Effector memory CD4-positive, alpha-beta T cell (primary cell): ENCODE measurements around the gene ZNF587B.
"Not testable (repeated sequence)": the region's sequence is repeated elsewhere in the genome, so short reads cannot be mapped to it uniquely, and the experiment has no call there.

Experiments used
- DNase-seq, 3 donors: peaks; one replicate each; pipeline ENCODE4 v3.0.0-alpha.2; 2020
- H3K27ac ChIP-seq: 2 replicates; pipeline ENCODE4 v1.7.0; 2013; ENCODE audit warnings: mild to moderate bottlenecking, low read length, moderate library complexity; ENCODE audit not compliant: insufficient read depth, poor library complexity, severe bottlenecking
- H3K27me3 ChIP-seq: replicated peaks from 2 replicates; pipeline ENCODE4 v1.7.0; 2013; ENCODE audit warnings: mild to moderate bottlenecking, low read length; ENCODE audit not compliant: insufficient read depth, control insufficient read depth, poor library complexity, severe bottlenecking
- H3K36me3 ChIP-seq: 2 replicates; pipeline ENCODE4 v1.7.0; 2013; ENCODE audit warnings: mild to moderate bottlenecking, low read length, moderate library complexity; ENCODE audit not compliant: control insufficient read depth, insufficient read depth
- H3K4me1 ChIP-seq: 2 replicates; pipeline ENCODE4 v1.7.0; 2013; ENCODE audit warnings: low read length, mild to moderate bottlenecking; ENCODE audit not compliant: control insufficient read depth, insufficient read depth, poor library complexity, severe bottlenecking
- H3K4me3 ChIP-seq: 2 replicates; pipeline ENCODE4 v1.7.0; 2013; ENCODE audit warnings: low read length, low read depth, mild to moderate bottlenecking; ENCODE audit not compliant: insufficient read depth, poor library complexity, severe bottlenecking
- H3K9me3 ChIP-seq: 2 replicates; pipeline ENCODE4 v1.7.0; 2013; ENCODE audit warnings: mild to moderate bottlenecking, low read length, moderate library complexity; ENCODE audit not compliant: control insufficient read depth

The ZNF587B gene

DNA sequence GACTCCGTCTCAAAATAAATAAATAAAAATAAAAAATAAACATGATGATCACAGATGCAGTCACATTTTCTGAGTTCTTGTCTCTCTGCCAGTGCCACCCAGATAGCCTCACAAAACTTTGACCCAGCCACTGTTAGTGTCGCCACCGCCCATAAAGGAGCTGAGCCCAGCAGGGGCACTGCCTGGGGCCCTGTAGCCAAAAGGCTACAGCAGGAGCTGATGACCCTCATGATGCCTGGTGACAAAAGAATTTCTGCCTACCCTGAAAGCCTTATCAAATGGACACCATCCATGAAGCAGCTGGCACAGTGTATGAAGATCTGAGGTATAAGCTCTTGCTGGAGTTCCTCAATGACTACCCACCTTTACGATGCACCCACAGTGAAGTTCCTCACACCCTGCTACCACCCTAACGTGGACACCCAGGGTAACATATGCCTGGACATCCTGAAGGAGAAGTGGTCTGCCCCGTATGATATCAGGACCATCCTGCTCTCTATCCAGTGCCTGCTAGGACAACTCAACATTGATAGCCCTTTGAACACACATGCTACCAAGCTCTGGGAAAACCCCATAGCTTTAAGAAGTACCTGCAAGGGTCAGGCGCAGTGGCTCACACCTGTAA, 37.9 kb downstream of the ZNF587B start:
- Histone ChIP-seq H3K36me3 (peaks cover 44% of the 10 kb centered on the region), H3K4me3 (no peak overlapping the region), H3K27ac (no peak overlapping the region), H3K9me3 (peaks cover 58% of the 10 kb centered on the region), H3K27me3 (no peaks in the 10 kb centered on the region), H3K4me1 (no peaks in the 10 kb centered on the region)
- DNase-seq = no peak

DNA sequence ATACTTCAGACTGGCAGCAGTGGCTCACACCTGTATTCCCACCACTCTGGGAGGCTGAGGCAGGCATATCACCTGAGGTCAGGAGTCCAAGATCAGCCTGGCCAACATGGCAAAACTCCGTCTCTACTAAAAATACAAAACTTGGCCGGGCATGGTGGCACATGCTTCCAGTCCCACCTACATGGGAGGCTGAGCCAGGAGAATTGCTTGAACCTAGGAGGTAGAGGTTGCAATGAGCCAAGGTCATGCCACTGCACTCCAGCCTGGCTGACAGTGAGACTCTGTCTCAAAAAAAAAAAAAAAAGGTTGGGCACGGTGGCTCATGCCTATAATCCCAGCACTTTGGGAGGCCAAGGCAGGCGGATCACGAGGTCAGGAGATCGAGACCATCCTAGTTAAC, 39.6 kb downstream of the ZNF587B start:
- not testable (repeated sequence) for H3K27ac ChIP-seq, DNase-seq, H3K4me3 ChIP-seq, H3K27me3 ChIP-seq, H3K4me1 ChIP-seq
- peaks cover 63% of the 10 kb centered on the region for H3K9me3 ChIP-seq
- H3K36me3 ChIP-seq = peaks cover 42% of the 10 kb centered on the region

DNA sequence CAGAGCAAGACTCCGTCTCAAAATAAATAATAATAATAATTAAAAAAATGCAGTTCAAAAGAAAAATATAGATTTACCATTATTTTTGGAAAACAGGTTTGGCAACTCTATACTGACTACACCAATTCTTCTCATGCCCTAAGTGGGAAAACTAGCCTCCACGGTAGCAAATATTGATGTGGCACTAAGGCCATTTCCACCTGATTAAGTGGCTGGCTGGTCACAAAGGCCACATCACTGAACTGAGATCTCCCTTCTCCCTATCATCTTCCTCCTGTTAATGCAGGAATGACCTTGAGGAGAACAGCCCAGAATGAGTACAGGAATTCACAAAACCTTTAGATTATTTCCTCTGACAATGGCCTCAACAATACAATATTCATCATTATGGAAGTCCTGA, 40.1 kb downstream of the ZNF587B start:
- peaks cover 39% of the 10 kb centered on the region for H3K36me3 ChIP-seq
- H3K27ac ChIP-seq = no peak overlapping the region
- no peaks in the 10 kb centered on the region for H3K27me3 ChIP-seq
- no peak overlapping the region for H3K4me3 ChIP-seq
- peaks cover 58% of the 10 kb centered on the region for H3K9me3 ChIP-seq
- no peak for DNase-seq
- H3K4me1 ChIP-seq = no peaks in the 10 kb centered on the region

DNA sequence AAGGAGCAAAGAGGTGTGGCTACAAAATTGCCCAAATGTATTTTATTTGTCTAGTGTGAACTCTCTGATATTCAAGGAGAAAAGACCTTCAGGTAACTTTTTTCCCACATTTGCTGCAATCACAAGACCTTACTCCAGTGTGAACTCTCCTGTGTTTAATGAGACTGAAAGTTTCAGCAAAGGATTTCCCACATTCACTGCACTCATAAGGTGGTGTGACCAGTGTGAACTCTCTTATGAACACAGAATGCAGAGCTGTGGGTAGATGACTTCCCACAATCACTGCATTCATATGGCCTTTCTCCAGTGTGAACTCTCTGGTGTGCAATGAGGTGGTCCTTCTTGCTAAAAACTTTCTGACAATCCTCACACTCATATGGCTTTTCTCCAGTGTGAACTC, 42.4 kb downstream of the ZNF587B start:
- H3K9me3 ChIP-seq = peaks cover 70% of the 10 kb centered on the region
- no peak overlapping the region for H3K27ac ChIP-seq

DNA sequence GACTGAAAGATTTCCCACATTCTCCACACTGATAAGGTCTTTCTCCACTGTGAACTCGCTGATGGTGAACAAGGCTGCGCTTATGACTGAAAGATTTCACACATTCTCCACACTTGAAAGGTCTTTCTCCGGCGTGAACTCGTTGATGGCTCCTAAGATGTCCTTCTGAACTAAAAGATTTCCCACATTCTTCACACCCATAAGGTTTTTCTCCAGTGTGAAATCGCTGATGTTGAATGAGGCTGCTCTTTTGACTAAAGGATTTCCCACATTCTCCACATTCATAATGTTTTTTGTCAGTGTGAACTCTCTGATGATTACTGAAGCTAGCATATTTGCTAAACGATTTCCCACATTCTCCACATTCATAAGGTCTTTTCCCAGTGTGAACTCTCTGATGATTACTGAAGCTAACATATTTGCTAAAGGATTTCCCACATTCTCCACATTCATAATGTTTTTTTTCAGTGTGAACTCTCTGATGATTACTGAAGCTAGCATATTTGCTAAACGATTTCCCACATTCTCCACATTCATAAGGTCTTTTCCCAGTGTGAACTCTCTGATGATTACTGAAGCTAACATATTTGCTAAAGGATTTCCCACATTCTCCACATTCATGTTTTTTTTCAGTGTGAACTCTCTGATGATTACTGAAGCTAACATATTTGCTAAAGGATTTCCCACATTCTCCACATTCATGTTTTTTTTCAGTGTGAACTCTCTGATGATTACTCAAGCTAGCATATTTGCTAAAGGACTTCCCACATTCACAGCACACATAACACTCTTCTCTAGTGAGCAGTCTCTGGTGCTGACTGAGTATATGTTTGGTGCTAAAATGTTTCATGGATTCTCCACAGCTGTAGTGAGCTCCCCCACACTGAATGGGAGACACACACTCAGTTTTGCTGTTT, 44.0 kb downstream of the ZNF587B start:
- H3K27ac ChIP-seq, H3K4me3 ChIP-seq, H3K27me3 ChIP-seq, H3K4me1 ChIP-seq, DNase-seq: not testable (repeated sequence)
- Histone ChIP-seq H3K9me3 (peaks cover 67% of the 10 kb centered on the region), H3K36me3 (peaks cover 29% of the 10 kb centered on the region)

More for the DNA sequence above, 42.4 kb downstream of the ZNF587B start:
- Histone ChIP-seq H3K36me3 (peaks cover 38% of the 10 kb centered on the region), H3K27me3 (no peaks in the 10 kb centered on the region), H3K4me3 (no peak overlapping the region), H3K4me1 (no peaks in the 10 kb centered on the region)
- no peak for DNase-seq

DNA sequence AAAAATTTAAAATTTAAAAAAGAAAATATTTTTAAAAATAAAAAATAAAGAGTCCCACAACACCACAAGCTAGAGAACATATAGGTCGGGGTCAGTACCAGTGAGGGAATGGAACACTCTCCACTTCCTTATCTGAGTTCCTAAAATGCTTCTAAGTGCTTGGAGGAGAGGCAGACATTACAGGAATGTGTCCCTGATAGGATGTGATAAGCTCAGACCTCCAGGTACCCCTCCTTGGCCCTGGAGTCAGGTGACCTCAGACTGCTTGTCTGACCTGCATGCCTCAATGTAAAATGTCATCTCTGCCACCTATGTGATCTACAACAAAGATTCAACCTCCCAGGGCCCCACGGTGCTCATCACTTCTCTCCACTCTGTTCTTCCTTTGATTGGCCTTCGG, 55.9 kb downstream of the ZNF587B start:
- no peak overlapping the region for H3K27ac ChIP-seq
- H3K4me1 ChIP-seq = peaks cover 7% of the 10 kb centered on the region
- peaks cover 11% of the 10 kb centered on the region for H3K36me3 ChIP-seq
- H3K9me3 ChIP-seq = no peaks in the 10 kb centered on the region
- DNase-seq = no peak
- no peak overlapping the region for H3K4me3 ChIP-seq
- H3K27me3 ChIP-seq = no peaks in the 10 kb centered on the region

DNA sequence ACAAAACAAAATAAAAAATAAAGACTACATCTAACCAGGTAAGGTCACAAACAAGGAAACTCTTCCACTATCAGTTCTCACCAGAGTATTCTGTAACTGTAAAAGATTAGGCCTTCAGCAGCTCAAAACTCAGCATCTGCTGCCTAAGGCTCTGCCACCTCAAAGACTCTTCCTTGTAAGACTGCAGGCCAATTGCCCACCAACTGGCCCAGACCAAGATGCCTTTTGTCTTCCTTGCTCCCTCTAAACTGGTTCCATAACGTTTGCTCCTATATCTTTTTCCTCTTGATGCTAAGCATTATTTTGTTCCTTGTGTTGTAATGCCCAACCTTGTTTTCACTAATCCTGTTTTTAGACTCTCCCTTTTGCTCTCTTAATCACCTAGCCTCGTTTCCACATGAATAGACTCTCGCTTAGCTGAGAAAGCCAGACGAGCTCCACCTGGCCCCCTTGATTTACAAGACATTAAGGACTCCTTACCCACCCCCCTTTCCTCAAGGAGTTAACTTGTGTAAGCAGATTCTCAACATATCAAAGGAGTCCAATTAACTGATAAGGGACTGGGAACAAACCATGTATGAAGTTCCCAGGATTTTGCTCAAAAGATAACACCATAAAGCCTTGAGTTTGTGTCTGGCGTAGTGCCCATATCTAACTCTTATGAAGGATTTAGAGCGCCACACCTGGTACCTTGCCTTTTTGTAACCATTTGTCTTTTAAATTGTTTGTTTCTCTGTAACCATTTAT, 57.3 kb downstream of the ZNF587B start:
- H3K4me3 ChIP-seq = no peak overlapping the region
- no peak overlapping the region for H3K27ac ChIP-seq
- DNase-seq = no peak
- H3K36me3 ChIP-seq = peaks cover 11% of the 10 kb centered on the region
- peaks cover 7% of the 10 kb centered on the region for H3K4me1 ChIP-seq
- H3K27me3 ChIP-seq = no peaks in the 10 kb centered on the region
- no peaks in the 10 kb centered on the region for H3K9me3 ChIP-seq

DNA sequence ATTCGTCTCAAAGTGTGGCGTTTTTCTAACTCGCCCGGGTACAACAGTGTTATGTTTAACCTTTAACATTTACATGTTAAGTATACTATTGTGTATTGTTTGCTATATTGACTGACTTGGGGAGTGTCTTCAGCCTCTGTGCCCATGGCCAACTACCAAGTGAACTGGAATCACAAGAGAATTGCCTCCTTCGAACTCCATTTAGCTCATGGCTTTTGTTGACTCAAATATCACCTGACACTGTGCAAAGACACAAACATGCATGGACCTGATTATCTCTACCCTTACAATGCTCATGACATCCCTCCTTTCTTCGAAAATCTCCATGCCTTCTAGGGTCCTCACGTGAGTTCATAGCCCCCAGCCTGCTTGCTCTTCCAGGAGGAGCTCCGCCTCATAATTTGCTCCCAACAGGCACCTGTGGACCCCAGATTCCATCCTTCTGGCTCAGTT, 58.0 kb downstream of the ZNF587B start:
- peak overlapping the region; percentile 72 for H3K4me3 ChIP-seq
- H3K4me1 ChIP-seq = peaks cover 7% of the 10 kb centered on the region
- no peaks in the 10 kb centered on the region for H3K27me3 ChIP-seq
- DNase-seq = no peak
- no peaks in the 10 kb centered on the region for H3K9me3 ChIP-seq
- peak overlapping the region; percentile 56 for H3K27ac ChIP-seq
- H3K36me3 ChIP-seq = peaks cover 11% of the 10 kb centered on the region

DNA sequence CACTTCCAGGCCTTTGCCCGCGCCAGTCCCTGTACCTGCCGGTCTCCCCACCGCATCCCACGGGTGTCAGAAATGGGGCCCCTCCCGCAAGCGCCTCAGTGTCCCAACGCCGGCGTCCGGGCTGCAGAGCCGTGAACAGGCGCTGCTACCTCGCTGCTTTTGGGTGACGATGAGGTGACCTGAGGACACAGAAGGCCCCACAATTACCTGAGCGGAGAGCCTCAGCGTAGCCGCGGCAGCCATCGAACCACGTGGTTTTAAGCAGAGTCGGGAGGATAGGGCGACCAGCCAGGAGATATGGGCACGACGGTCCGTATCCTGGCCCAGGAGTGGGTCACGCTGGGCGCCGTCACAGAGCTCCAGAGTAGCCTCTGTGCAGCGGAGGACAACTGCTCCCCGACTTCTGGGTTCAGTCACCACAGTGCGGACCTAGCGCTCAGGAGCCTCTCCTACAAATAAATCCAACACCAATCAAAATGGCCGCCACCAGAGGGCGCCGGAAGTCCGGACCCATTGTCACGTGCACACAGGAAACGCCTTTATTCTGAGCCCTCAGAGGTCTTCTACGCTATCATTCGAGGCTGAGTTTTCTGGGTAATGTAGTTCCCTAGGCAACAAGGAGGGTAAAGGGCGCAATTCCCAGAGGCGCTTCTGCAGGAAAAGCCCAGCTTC, 58.6 kb downstream of the ZNF587B start, which contains the start of gene ZNF814:
TSS of gene ZNF814 (minus strand) at position 478 of the 672 bp plus-strand sequence. CDS start at position 243, 235 bp downstream.
- DNase-seq = peak; percentile 59 to 67 (median 60)
- Histone ChIP-seq H3K4me1 (peaks cover 7% of the 10 kb centered on the region), H3K9me3 (no peaks in the 10 kb centered on the region), H3K36me3 (peaks cover 11% of the 10 kb centered on the region), H3K4me3 (peak within 1 kb of the TSS; percentile 72), H3K27me3 (no peaks in the 10 kb centered on the region), H3K27ac (peak within 1 kb of the TSS; percentile 56)
